SW480 (cell line): Measurements from ENCODE around the gene WDR76.

Experiments used
- DNase-seq: peaks from one replicate; pipeline ENCODE4 v3.0.0-alpha.2; 2016; ENCODE audit warnings: low spot score

WDR76 gene

DNA sequence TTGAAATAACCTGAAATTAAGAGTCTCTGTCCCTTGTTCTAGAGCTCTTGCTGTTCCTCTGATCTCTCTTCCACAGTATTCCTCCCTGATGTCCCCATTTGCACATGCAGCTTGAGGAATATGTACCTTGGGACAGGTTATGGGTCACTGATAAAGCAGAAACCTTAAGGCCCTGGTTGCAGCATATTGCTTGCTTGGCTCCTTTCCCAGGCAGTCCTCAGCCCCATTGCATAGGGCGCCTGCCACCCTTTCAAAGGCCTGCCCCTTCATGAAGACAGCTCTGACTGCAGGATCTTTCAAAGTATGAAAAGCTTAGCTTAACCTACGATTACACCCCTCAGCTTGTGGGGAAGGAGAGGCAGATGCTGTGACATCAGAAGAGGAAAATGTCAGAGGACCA, 51.6 kb downstream of the WDR76 start:
- no peak for DNase-seq

DNA sequence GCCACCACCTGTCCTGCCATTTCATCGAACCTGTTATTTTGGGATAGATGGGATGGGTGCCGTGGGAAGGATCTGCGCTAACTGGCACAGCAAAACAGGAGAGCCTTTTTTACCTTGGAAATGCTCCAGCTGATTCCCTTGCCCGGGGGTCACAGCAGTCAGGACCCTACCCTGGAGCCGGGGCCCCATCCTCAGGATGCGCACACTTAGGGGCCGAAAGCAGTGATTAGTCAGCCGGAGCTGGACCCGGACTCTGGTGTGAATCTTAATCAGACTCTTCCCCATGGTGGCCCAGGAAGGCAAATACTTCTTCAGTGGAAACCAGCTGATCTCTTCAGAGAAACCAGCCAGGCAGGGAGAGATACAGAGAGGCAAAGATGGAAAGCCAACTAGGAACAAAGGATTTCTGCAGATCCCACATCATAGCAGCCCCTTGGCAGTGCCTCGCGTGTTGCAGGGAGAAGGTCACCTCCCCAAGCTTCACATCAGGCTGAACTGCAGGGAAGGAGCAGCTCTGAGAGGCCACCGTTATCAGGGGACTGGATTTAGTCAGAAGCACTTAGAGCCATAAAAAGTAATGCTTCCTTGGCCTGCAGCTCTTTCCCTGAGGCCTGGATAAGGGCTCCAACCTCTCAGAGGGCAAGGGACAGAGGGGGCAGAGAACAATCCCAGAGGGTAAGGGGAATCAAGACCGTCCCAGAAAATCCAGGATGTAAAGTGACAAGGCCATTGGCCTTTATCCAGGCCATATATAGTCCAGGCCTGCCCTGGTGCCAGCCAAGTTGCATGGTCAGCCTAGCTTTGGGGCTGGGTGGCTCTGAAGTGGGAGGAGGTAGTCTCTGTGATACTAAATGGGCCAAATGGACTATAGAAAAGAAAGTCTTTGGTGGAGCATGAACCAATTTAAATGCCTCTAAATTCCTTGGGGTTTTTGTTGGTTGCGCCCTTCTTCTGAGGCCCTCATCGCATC, 52.9 kb downstream of the WDR76 start:
- DNase-seq, result no peak

DNA sequence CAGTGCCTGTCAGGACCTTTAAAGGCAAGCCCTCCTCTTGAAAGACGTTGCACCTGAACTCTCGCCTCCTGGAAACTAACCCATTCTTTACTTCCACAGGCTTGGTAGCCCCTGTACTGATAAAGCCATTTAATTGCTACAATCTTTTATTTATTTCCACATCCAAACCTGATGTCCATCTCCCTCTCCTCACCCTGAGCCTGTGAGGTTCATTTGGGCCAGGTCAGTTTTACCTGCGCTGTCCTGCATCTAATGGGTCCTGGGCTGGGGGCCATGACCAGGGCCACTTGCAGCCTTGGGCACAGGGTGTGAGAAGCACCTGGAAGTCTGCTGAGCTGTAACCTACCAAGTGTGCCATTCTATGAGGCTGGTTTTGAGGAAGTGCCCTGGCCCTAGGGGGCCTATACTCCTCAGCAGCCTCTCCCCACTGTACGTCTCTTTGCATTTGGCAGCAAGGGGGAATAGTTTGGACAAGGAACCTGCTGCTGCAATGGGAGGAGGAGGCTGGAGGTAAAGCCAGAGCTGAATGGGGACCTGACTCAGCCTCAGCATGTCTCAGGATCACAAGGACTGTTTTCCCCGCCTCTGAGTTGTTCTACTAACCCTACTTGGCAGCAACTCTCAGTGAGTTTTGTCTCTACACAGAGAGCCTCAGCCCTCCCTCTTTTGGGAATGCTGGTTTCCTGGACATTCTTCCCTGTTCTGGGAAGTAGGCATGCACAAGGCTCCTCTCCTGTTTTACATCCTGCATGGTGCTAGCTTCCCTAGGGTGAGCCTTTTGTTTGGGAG, 53.8 kb downstream of the WDR76 start:
- no peak for DNase-seq

DNA sequence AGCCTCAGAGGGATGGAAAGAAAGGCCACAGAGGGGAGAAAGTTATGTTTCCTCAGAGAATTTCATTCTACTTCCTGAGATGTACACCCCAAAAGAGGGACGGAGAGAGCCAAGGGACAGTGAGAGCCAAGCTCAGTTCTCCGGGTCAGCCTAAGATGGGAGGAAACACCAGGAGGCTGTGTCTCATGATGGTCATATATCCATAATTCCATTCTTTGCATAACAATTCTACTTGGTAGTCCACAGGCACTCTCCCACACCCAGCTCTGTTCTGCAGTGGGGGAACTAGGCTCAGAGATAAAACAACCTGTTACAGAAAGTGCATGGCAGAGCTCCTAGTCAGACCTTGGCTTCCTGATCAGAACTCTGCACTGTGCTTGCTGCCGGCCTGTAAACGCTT, 54.4 kb downstream of the WDR76 start:
- no peak for DNase-seq

DNA sequence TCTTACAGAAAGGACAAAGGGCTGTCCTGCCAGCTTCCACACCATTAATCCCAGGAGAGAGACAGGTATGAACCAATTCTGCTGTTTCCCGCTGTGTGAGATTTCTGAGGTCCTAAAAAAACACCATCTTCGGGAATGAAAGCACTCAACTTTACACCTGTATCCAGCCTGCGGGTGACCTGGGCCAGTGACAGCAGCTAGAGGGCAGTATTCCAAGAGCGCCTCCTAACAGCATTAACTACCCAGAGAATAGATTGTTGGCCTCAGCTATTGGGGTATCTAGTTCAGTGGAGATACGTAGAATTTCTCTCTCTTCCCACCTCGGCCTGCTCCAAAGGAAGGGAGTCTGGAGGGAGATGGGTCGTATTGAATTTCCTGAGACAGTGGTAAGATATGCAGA, 55.1 kb downstream of the WDR76 start:
- no peak for DNase-seq

DNA sequence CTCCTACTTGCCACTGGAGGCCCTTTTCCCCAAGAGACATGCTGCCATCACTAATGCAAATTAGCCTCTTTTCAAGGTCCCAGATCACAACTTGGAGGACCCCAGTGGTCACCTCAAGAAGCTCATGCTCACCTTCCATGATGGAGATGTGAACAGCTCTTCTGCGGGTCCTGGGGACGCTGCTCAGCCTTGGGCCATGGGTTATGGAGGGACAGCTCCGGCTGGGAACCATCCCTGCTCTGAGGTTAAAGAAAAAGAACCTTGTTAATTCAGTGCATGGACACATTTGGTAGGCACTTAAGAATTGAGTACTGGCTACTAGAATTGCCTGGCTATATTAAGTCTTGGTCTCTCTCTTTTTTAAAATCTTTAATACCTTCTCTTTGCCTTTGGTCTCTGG, 56.8 kb downstream of the WDR76 start:
- DNase-seq, result no peak

GRCh38 chr15:43886558-43886957, 59.8 kb downstream of the WDR76 start:
- DNase-seq, result no peak

DNA sequence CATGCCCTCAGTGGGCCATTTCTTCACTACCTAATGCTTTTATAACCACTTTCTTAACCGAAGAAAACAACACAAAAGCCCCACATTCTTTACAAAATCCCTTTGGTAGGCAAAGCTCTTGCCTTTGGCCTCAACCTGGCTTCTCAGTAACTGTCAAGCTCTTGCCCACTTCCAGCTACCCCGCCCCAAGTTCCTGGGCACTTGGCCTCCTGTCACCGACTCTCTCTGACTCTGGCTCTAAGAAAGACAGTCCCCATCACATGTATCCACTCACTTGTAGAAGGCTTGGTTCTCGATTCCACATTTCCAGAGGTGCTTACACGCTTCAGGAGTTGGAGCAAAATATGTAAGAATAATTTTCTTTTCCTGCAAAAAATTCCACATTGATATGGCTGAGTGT, 61.1 kb downstream of the WDR76 start:
- DNase-seq, result no peak

DNA sequence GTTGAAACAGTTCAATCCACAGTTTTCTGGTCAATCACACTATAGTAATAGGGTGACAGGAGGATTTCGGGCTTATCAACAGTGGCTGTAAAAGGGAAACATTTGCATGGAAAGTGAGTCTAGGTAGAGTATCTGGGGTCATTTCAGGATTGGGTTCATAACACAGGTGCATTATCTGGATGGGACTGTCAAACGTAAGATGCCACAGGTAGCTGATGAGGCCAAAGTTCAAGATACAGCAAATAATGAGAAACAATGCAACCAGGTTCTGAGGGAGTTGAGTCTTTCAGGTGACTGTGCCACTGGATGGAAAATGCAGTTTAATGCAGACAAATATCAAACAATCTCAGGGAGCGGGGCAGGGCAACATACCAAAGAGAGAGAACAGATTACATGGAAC, 62.2 kb downstream of the WDR76 start:
- DNase-seq, result no peak

- no peak for DNase-seq
Measured at GRCh38 chr15:43893956-43894355, 67.2 kb downstream of the WDR76 start.

- DNase-seq, result no peak
Measured at GRCh38 chr15:43895586-43895985, 68.8 kb downstream of the WDR76 start.

DNA sequence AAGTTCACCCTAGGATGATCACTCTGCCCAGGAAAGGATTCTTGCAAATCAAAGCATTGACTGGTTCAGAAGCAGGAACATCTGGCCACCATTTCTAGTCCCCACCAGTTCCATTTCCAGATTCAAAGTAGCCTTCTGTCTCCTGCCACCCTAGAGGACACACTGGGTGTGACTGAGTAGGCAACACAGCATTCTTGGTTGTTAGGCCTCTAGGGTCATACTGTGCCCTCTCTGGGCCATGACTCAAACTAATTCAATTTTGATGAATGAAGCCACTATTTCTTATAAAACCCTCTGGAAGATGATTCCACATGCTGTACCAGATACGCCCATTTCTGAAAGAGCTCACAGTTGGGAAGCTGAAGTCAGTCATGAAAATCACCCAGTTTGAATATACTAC, 69.7 kb downstream of the WDR76 start:
- DNase-seq, result no peak

- no peak for DNase-seq
Measured at GRCh38 chr15:43898891-43899290, 72.1 kb downstream of the WDR76 start.

- DNase-seq, result no peak
Measured at GRCh38 chr15:43899928-43900327, 73.1 kb downstream of the WDR76 start.

DNA sequence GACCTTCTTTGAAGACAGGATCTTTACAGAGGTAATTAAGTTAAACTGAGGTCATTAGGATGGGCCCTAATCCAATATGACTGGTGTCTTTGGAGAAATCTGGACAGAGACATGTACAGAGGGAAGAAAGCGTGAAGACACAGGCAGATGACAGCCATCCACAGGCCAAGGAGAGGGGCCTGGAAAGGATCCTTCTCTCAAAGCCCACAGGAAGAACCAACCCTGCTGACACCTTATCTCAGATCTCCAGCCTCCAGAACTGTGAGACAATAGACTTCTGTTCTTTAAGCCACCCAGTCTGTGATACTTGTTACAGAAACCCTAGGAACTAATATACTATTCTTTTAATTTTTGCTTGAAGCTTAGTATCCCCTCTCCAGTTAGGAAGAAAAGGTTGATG, 74.2 kb downstream of the WDR76 start:
- DNase-seq, result no peak

DNA sequence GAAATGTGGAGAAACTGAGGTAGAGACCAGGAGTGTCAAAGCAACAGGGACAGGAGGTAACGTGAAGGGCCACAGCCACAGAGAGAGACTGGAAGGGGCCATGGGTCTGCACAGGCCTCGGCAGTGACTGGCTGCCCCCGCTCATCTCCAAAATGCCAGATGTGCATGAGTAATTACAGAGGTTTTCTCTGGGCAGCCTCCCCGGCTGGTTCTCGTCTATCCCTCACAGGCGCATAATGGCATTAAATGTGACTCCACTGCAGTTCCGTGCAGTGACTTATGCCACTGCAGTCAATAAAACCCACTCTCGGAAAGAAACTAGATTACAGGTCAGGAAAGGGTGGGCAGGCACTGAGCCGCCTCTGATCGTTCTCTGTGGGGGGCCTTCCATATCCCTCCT, 74.7 kb downstream of the WDR76 start:
- DNase-seq, result no peak

DNA sequence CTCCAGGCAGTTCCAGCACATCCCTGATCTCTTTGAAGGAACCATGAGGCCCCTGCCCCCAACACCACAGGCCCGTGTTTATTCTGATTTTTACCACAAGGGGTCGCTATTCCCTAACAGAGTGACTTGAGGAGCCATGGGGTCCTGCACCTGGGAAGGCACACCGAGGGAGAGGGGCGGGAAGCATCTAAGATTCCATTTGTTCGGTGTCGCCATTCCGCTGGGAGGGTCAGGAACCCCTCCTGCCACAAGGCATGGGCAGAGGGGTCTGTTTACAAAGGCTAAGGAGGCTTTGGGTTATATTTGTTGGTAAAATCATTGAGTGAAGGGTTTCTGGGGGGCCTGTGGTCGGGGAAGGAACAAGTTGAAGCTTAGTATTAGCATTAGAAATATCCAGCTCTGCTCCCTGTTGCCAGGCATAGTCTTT, 77.1 kb downstream of the WDR76 start:
- DNase-seq, result peak; percentile 19

GRCh38 chr15:43905755-43906154, 79.0 kb downstream of the WDR76 start:
- no peak for DNase-seq

GRCh38 chr15:43908516-43909050, 81.8 kb downstream of the WDR76 start:
- DNase-seq, result no peak

GRCh38 chr15:43911235-43911781, 84.5 kb downstream of the WDR76 start:
- DNase-seq, result no peak

GRCh38 chr15:43912208-43912607, 85.4 kb downstream of the WDR76 start:
- no peak for DNase-seq

- DNase-seq, result peak; percentile 79
Measured at GRCh38 chr15:43913026-43913780, 86.4 kb downstream of the WDR76 start.
